DND-41 (cell line): ENCODE data around the gene KCNQ1OT1.

Experiments used
- ATAC-seq: fragments of 200-7000 bp; cut with Tn5 transposase; 3 replicates; pipeline ENCODE4 v1.9.1; 2021; ENCODE audit warnings: low read depth; ENCODE audit not compliant: insufficient read depth
- DNase-seq: peaks from one replicate; pipeline ENCODE4 v3.0.0-alpha.2; 2020
- H2AFZ ChIP-seq: 2 replicates; pipeline ENCODE4 v1.6.0; 2012; ENCODE audit warnings: low read depth, low read length
- H3K27ac ChIP-seq: 2 replicates; pipeline ENCODE4 v1.5.1; 2012; ENCODE audit warnings: low read length, inconsistent platforms
- H3K27me3 ChIP-seq: fragments of 200-600 bp; sonication (generic); 2 replicates; pipeline ENCODE4 v1.6.0; 2012; ENCODE audit warnings: low read length, mild to moderate bottlenecking, inconsistent platforms; ENCODE audit not compliant: insufficient read depth, poor library complexity
- H3K36me3 ChIP-seq: 2 replicates; pipeline ENCODE4 v1.5.1; 2012; ENCODE audit warnings: low read length, inconsistent platforms; ENCODE audit not compliant: insufficient read depth
- H3K4me1 ChIP-seq: 2 replicates; pipeline ENCODE4 v1.5.1; 2012; ENCODE audit warnings: mild to moderate bottlenecking, low read length; ENCODE audit not compliant: insufficient read depth
- H3K4me2 ChIP-seq: 2 replicates; pipeline ENCODE4 v1.6.0; 2012; ENCODE audit warnings: mild to moderate bottlenecking, moderate library complexity, low read length, inconsistent platforms; ENCODE audit not compliant: insufficient read depth
- H3K4me3 ChIP-seq, 2 experiments: fragments of 200-600 bp in 1 of 2; shearing (Covaris generic) in 1 of 2; 2 replicates each; pipeline ENCODE4 v1.5.1; 2012 to 2016; ENCODE audit warnings: inconsistent platforms in 2 of 2, low read length in 2 of 2, mild to moderate bottlenecking in 2 of 2, low read depth in 1 of 2, moderate library complexity in 1 of 2
- H3K79me2 ChIP-seq: 2 replicates; pipeline ENCODE4 v1.6.0; 2012; ENCODE audit warnings: low read length, inconsistent platforms; ENCODE audit not compliant: insufficient read depth
- H3K9ac ChIP-seq: 2 replicates; pipeline ENCODE4 v1.6.0; 2012; ENCODE audit warnings: low read depth, mild to moderate bottlenecking, inconsistent platforms, low read length, moderate library complexity
- H3K9me3 ChIP-seq: 2 replicates; pipeline ENCODE4 v1.5.1; 2012; ENCODE audit warnings: low read length, moderate library complexity, mild to moderate bottlenecking, inconsistent platforms; ENCODE audit not compliant: insufficient read depth, severe bottlenecking
- H4K20me1 ChIP-seq: 2 replicates; pipeline ENCODE4 v1.6.0; 2012; ENCODE audit warnings: low read length; ENCODE audit not compliant: insufficient read depth
- EZH2 ChIP-seq: IDR thresholded peaks from 3 replicates; pipeline ENCODE4 v1.6.1; 2012; ENCODE audit warnings: borderline replicate concordance, low read depth, mild to moderate bottlenecking, moderate library complexity, low read length, inconsistent platforms; ENCODE audit not compliant: severe bottlenecking
- TF ChIP-seq, protein P1 (sequence below): IDR thresholded peaks from 2 replicates; pipeline ENCODE4 v1.5.1; 2012; ENCODE audit warnings: borderline replicate concordance, low read length, moderate library complexity, mild to moderate bottlenecking; ENCODE audit not compliant: poor library complexity, severe bottlenecking; ENCODE audit errors: extremely low read depth

KCNQ1OT1 gene

DNA sequence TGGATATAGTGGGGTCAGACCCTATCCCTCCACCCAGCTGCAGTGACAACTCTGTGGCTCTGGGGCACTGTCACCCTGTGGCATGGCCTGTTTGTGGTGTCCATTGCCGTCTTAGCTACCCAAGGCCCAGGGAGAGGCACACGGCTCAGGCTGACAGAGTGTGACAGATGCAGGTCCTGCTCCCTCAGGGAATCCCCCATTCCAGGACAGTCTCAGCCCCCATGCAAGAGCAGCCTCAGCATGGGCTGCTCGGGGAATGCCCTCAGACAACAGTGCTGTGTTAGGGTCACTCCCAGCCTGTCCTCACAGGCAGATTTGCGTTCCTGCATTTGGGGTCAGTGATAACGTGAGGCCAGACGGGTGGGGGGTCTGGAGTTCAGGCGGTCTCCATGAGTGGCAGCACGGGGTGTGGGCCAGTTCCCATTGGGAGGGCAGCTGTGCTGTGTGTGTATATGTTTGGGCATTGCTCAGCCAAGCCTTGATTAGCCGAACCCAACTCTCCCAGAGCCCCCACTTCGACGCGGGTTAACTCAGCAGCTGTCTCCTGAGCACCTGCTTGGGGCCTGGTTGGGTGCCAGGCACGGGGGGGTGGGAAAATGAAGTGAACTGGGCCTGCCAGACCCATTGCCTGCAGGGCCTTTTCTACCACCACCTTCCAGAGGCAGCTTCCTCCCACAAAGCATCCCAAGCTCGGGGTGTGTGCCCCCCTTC lies 5.3 kb upstream of the KCNQ1OT1 start:
- H3K79me2 ChIP-seq, result no peaks in the 10 kb centered on the region
- DNase-seq (no peak), ATAC-seq (no peak)
- H3K4me3 ChIP-seq, result no peak overlapping the region
- H4K20me1 ChIP-seq, result no peaks in the 10 kb centered on the region
- TF ChIP-seq, protein P1, sequence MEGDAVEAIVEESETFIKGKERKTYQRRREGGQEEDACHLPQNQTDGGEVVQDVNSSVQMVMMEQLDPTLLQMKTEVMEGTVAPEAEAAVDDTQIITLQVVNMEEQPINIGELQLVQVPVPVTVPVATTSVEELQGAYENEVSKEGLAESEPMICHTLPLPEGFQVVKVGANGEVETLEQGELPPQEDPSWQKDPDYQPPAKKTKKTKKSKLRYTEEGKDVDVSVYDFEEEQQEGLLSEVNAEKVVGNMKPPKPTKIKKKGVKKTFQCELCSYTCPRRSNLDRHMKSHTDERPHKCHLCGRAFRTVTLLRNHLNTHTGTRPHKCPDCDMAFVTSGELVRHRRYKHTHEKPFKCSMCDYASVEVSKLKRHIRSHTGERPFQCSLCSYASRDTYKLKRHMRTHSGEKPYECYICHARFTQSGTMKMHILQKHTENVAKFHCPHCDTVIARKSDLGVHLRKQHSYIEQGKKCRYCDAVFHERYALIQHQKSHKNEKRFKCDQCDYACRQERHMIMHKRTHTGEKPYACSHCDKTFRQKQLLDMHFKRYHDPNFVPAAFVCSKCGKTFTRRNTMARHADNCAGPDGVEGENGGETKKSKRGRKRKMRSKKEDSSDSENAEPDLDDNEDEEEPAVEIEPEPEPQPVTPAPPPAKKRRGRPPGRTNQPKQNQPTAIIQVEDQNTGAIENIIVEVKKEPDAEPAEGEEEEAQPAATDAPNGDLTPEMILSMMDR, result no peak
- no peak for TF ChIP-seq EZH2
- no peaks in the 10 kb centered on the region for H3K36me3 ChIP-seq
- H2AFZ ChIP-seq, result no peak overlapping the region
- peaks cover 21% of the 10 kb centered on the region for H3K4me1 ChIP-seq
- no peak overlapping the region for H3K4me2 ChIP-seq
- H3K27me3 ChIP-seq, result no peaks in the 10 kb centered on the region
- H3K9me3 ChIP-seq, result no peaks in the 10 kb centered on the region
- no peak overlapping the region for H3K9ac ChIP-seq
- no peak overlapping the region for H3K27ac ChIP-seq

DNA sequence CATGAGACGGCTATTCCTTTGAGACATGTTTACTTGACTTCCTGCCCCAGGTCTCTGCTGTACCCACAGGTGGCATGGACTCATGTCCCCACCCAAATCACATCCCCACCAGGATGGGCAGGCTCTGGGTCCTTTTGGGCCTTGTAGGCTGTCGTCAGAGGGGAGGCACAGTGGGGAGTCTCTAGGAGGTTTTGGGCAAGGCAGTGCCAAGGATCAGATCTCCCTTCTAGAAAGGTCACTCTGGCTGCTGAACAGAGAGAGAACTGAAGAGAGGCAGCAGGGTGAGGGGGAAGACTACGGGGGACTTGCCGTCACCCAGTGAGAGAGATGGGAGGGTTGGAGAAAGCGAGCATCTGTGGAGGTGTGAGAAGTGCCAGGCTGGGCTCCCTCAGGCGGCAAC lies 4.6 kb upstream of the KCNQ1OT1 start:
- Histone ChIP-seq H2AFZ (no peak overlapping the region), H3K79me2 (no peaks in the 10 kb centered on the region; the same call in 1 of the 2 replicates), H3K4me1 (peaks cover 21% of the 10 kb centered on the region), H4K20me1 (no peaks in the 10 kb centered on the region), H3K4me2 (no peak overlapping the region), H3K36me3 (no peaks in the 10 kb centered on the region; the same call in 1 of the 2 replicates), H3K9me3 (no peaks in the 10 kb centered on the region), H3K9ac (no peak overlapping the region), H3K27me3 (no peaks in the 10 kb centered on the region), H3K4me3 (no peak overlapping the region), H3K27ac (no peak overlapping the region)
- TF ChIP-seq, protein P1, result no peak
- no peak for TF ChIP-seq EZH2
- ATAC-seq, result no peak
- DNase-seq, result no peak

DNA sequence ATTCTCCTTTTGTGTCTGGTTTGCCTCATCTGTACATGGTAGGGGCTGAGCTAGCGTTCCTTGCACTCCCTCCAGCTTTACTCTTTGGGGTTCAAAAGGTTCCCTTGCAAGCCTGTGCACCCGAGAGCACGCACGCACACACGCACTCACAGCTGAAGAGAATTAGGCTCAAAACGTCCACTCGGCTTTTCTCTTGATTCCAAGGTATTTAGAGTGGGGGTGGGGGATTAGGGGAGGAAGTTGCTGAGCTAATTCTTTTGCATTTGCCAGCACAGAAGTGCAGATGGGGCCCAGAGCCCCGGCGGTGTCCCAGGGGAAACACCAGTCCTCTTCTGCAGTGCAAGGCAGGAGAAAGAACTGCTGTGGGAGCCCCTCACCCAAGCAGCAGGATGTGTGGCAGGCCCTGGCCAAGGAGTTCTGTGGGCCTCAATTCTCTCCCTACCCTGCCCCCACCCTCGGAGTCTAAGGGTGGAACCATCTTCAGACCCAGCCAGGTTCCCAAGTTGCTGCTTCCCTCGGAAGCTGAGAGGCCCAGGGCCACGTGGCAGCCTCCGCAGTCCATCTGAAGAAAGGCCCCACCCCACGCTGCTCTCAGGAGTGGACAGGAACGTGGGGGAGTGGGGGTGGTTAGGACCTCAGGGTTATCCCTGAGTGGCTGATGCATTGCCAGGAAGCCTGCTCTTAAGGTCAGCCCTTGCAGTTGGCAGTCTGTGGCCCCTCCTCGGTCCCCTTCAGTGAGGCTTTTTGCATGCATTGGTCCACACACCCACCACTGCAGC lies 3.8 kb upstream of the KCNQ1OT1 start:
- DNase-seq, result peak; percentile 34
- Histone ChIP-seq H3K4me2 (no peak overlapping the region), H2AFZ (no peak overlapping the region), H3K4me1 (peaks cover 27% of the 10 kb centered on the region), H3K9ac (no peak overlapping the region), H3K27me3 (no peaks in the 10 kb centered on the region), H3K27ac (no peak overlapping the region), H3K9me3 (no peaks in the 10 kb centered on the region), H3K36me3 (no peaks in the 10 kb centered on the region; the same call in 1 of the 2 replicates), H3K79me2 (peaks cover 7% of the 10 kb centered on the region), H4K20me1 (0 out of 2 replicates have a peak, but pooled peaks cover 5% of the 10 kb centered on the region), H3K4me3 (no peak overlapping the region)
- TF ChIP-seq, protein P1, result no peak
- no peak for TF ChIP-seq EZH2
- no peak for ATAC-seq
